GM12875 (cell line): ENCODE results near the gene CLHC1.

Experiments
- H3K4me3 ChIP-seq: one replicate; pipeline ENCODE4 v1.5.1; 2011; ENCODE audit warnings: low read depth, low read length, control low read depth
- CTCF ChIP-seq: IDR thresholded peaks from 2 replicates; pipeline ENCODE4 v1.5.1; 2011; ENCODE audit warnings: low read depth, mild to moderate bottlenecking, control low read depth, inconsistent platforms, low read length, moderate library complexity, borderline replicate concordance; ENCODE audit not compliant: insufficient read depth

CLHC1 gene

DNA sequence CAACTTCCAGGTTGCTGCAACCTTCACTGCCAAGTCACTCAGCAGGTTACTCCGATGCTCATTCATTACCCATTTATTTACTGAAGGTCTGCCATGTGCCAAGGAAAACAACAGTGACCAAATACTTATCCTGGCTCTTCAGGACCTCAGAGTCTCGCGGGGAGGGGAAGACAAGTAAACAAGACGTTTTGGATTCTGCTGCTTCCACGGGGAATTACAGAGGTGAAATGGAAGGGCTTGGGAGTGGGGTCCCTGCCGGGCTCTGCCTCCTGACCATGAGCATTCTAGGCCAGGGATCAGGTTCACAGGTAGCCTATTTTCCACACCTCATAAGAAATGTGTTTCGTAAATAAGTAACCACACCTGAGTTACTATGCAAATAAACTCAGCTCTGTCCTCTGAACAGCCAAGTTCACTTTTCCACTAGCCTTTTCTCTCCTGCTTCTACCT, 68.1 kb downstream of the CLHC1 start:
- no peak overlapping the region for H3K4me3 ChIP-seq
- no peak for TF ChIP-seq CTCF

- TF ChIP-seq CTCF: no peak
- H3K4me3 ChIP-seq: no peak overlapping the region
Observed at GRCh38 chr2:55163274-55163721, 68.8 kb downstream of the CLHC1 start.

DNA sequence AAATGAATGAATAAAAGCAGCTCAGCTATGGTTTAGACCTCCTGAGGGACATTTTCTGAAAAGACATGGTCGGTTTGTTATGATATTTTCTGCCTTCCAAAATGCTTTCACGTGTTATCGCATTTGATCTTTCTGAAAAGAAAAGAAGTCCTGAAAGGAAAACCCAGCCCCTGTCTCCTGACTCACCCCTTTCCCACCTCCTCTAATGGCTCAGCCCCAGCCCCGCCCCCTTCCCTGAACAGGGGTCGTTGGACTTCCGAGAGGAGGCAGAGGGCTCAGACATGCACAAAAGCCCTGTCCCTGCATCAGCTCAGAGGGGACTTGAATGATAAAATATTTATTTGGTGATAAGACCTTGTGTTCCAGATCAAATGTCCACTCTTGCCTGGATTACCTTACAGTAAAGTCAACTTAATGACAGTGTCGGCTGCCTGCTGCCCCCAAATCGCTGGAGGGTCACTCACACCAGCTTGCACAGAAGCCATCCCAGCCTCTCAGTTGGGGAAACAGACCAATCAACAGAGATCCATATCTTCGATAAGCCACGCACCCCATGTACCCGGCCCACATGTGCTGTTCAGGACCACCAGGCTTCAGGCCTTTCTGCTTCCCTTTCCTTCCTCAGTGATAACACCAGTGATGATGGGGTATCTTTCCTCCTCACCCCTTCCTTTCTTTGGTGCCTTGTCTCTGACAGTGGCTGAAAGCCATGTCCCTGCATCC, 69.6 kb downstream of the CLHC1 start:
- no peak for TF ChIP-seq CTCF

DNA sequence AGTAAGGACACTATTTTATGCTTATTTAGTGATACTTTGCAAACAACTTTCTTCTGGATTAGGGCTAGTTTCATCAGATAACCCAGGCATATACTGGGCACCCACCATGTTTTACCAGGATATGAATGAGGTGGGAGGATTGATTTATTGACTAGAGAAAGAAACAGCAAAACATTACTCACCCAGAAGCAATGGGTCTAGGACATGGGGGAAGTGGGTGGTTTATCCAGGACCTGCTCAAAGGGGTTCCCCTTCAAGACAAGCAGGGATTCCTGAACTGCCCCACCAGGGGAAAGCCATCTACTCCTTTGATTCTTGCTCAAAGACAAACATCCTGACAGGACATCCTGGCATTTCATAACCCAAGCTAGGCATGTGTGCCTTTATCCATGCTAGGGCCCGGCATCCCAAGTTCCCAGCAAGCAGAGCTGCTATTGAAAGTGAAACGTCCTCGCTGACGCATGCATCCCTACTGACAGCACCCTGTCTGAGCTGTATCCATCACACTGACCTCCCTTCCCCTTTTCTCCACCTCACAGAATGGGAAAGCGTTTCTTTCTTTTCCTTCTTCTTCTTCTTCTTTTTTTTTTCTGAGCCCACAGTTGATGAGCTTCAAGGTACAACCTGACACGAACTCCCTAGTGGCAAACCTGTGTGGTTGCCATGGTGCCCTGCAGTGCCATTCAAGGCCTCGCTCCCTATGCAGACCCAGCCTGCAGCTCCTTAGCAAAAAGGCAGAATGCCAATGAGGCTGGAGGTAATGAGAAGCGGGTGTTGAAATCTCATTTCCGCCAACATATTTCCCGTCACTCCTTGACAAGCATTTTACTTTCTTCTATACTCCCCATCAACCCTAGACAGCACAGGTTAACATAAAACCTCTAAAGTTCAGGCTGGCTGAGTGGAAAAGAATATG, 70.5 kb downstream of the CLHC1 start:
- TF ChIP-seq CTCF: no peak

More for the DNA sequence above, 69.6 kb downstream of the CLHC1 start:
- H3K4me3 ChIP-seq: no peak overlapping the region

DNA sequence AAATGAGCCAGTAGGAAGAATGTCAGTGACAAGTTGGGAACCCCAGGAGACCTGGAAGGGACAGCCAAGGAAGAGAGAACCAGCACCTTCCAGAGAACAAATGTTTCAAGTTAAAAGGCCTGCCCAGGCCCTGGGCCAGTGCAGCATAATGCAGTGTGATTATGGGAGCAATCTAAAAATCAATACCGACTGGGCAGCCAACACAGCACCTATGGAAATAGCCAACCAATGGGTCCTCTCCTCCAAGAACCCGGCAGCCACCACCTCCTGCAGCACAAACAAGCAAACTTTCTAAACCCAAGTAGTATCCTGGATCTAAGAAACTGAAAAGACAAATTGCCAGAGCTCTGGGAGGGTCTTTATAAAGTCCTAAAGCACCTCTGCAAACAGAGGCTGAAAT, 71.7 kb downstream of the CLHC1 start:
- H3K4me3 ChIP-seq: no peak overlapping the region
- TF ChIP-seq CTCF: no peak

More for the DNA sequence above, 70.5 kb downstream of the CLHC1 start:
- no peak overlapping the region for H3K4me3 ChIP-seq

- TF ChIP-seq CTCF: no peak
Observed at GRCh38 chr2:55159752-55160151, 72.3 kb downstream of the CLHC1 start.

More at GRCh38 chr2:55159752-55160151, 72.3 kb downstream of the CLHC1 start:
- H3K4me3 ChIP-seq: no peak overlapping the region
